ENCODE results near the gene TMEM208. TPM values are rescaled to one million over a fixed set of nuclear protein-coding genes. Genes with fewer than 3 reads are reported as not detected.
A peak's percentile ranks its signal among the peaks of the same experiment; 100 is the strongest.

The TMEM208 gene
- 24.6 TPM for total RNA-seq

- intact Hi-C loops (cut with DNase I) = no loop called here
- peak; percentile 98 for ATAC-seq
- peak; percentile 99 for DNase-seq (ENCODE audit: low spot score)
These were observed at the start of gene TMEM208 for GRCh38 chr16:67226804-67227566. TMEM208 (plus strand) TSS chr16:67227130; CDS start chr16:67227219, 89 bp downstream.

DNA sequence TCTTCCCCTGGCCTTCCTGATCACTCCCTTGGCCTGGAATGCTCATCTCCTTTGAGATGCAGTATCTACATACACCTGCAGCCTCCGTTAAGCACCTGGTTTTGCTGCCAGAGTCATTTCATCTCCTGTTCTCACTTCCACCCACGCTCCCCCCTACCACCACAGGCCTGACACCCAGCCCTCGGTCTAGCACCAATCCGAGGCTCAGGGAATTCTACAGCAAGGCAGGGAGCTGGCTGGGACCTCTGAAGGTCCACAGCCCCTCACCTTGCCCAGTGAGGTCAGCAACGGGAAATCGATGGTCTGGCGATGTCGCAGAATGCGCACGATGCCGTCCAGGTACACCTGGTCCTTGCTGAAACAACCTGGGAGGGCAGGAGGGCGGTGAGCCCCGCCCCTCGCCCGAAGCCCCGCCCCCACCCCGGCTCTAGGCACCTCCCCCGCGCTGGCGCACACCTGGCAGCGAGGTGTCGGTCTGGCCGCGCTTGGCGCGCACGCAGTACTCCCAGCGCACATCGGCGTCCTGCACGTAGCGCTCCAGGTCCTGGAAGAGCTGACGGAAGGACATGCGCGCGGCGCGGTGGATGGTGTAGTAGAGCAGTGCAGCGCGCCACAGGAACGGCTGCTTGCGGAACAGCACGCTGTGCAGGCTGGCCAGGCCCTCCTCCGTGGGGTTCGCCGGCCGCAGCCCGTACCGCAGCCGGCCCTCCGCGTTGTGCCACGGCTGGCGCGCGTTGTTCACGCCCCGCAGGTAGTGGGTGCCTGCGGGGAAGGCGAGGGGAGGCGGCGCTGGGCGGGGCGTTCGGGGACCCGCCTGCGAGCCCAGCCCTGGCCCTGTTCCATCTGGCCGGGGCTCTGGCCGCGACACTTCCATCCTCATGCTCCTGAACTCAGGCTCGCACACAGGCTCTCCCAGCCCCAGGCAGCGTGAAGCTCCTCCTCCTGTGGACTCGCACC, 48.9 kb upstream of the TMEM208 start:
- no peak for ATAC-seq
- intact Hi-C loops (cut with DNase I) = no loop called here

DNA sequence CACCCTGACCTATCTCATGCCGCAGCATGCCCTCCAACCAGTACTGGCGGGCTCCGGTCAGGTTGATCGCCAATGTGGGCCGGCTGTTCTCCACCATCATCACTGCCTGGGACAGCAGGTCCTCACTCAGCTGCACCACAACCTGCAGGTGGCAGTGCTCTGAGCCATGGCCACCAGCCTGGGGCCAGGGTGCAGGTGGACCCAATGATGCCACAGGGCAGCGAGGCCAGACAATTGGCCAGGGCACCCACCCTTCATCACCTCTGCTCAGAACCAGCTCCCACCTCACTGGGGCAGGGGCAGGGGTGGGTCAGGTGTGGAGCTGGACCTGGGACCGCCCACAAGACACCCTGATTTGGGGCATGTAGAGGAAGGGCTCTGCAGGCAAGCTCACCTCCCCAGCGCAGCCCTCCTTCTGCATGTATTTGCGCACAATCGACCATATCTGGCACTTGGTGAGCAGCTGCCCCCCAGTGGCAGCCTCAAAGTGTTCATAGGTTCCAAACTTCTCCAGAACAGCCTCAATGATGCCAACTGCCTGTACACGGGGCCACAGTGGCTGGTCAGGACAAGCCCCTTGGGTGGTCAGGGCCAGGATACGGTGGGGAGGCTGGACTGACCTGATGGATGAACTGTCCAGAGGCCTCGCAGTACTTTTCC, 47.4 kb upstream of the TMEM208 start:
- intact Hi-C loops (cut with DNase I) = no loop called here
- ATAC-seq (no peak), DNase-seq (ENCODE audit: low spot score) (no peak)

More for the DNA sequence above, 48.9 kb upstream of the TMEM208 start:
- no peak for DNase-seq (ENCODE audit: low spot score)

DNA sequence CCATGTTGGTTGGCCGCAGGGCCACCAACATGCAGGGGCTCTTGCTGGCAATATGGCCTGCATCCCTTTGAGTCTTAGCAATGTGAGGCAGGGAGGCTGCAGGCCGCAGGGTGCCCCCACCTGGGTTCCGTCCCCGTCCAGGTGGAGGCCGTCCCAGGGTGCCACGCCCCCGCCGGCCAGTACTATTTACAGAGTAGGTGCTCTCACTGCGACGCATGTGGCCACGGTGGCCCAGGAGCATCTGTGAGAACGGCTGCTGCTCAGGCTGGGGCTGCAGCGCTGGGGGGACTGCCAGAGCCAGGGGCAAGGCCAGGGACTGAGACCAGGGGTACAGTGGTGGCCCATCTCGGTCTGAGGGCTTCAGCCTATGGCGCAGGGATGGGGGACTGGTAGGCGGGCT, 46.8 kb upstream of the TMEM208 start:
- intact Hi-C loops (cut with DNase I) = no loop called here
- DNase-seq (ENCODE audit: low spot score) (no peak), ATAC-seq (no peak)

GRCh38 chr16:67181346-67181745, 45.6 kb upstream of the TMEM208 start:
- DNase-seq (ENCODE audit: low spot score) (no peak), ATAC-seq (no peak)
- intact Hi-C loops (cut with DNase I) = no loop called here

DNA sequence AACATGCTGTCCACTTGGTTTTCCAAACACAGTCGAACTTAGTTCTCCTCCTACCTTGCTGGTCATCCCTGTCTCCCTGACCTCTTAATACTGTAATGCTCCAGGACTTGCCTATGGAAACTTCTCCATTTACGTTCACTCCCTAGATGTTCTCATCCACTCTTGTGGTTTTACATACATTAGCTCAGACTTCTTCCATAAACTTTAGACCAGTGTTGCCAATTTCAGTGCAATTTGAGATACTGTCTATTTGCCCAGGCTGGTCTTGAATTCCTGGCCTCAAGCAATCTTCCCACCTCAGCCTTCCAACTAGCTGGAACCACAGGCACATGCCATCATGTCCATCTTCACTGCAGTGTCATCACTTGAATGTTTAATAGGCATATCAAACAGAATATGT, 44.6 kb upstream of the TMEM208 start:
- ATAC-seq = no peak
- intact Hi-C loops (cut with DNase I) = no loop called here
- DNase-seq (ENCODE audit: low spot score) = no peak

- intact Hi-C loops (cut with DNase I) = no loop called here
- DNase-seq (ENCODE audit: low spot score) (no peak), ATAC-seq (no peak)
These were observed 43.7 kb upstream of the TMEM208 start for GRCh38 chr16:67183284-67183626.

DNA sequence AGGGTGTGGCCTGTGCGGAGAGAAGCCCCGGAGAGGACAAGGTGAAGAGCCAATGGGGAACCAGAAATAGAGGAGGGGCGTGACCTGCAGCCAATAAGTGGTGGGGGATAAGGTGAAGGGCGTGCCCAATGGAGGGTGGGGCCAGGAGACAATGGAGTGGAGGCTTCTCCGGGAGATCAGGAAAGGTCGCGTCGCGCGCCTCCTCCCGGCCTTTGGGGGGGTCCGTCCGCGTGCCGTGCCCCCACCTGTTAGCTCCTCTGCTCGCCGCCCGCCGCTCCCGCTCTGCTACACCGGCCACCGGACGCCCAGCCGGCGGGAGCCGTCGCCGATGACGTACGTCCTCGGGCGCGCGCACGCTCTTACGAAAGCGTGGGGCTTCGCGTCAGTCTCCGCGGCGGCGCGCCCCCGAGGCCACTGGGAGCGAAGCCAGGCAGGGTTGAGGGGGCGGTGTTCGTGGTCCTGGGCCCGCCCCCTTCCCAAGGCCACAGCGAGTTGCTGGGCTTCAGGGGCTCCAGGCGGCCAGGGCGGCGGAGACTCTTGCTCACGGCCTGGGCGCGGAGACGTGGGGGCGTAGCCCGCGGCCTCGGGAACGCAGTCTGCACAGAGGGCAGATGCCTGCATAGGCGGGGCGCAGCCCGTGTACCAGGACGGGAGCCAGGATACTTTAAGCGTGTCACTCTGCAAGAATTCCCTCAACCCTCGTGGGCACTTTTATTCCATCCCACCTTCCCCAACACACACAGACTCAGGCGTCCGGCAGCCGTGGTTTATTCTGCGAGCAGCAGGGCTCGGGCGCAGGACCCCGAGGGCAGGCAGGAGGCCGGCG, 43.1 kb upstream of the TMEM208 start, which contains the start of gene MATCAP1:
Gene MATCAP1 (minus strand): TSS at position 337 of the 826 bp plus-strand sequence. CDS start 3,353 bp downstream, outside the sequence.
- peak; percentile 95 for DNase-seq (ENCODE audit: low spot score)
- intact Hi-C loops (cut with DNase I) = no loop called here
- ATAC-seq = peak; percentile 93

- intact Hi-C loops (cut with DNase I) = no loop called here
- no peak for DNase-seq (ENCODE audit: low spot score)
- no peak for ATAC-seq
These were observed 42.4 kb upstream of the TMEM208 start for GRCh38 chr16:67184453-67184994.

- ATAC-seq = peak; percentile 65
- intact Hi-C loops (cut with DNase I) = no loop called here
- DNase-seq (ENCODE audit: low spot score) = peak; percentile 97
These were observed 41.8 kb upstream of the TMEM208 start for GRCh38 chr16:67184995-67185650.

- ATAC-seq (no peak), DNase-seq (ENCODE audit: low spot score) (no peak)
- intact Hi-C loops (cut with DNase I) = no loop called here
These were observed 41.2 kb upstream of the TMEM208 start for GRCh38 chr16:67185651-67186134.

- DNase-seq (ENCODE audit: low spot score) (no peak), ATAC-seq (no peak)
- intact Hi-C loops (cut with DNase I) = no loop called here
These were observed 40.4 kb upstream of the TMEM208 start for GRCh38 chr16:67186550-67186950.

DNA sequence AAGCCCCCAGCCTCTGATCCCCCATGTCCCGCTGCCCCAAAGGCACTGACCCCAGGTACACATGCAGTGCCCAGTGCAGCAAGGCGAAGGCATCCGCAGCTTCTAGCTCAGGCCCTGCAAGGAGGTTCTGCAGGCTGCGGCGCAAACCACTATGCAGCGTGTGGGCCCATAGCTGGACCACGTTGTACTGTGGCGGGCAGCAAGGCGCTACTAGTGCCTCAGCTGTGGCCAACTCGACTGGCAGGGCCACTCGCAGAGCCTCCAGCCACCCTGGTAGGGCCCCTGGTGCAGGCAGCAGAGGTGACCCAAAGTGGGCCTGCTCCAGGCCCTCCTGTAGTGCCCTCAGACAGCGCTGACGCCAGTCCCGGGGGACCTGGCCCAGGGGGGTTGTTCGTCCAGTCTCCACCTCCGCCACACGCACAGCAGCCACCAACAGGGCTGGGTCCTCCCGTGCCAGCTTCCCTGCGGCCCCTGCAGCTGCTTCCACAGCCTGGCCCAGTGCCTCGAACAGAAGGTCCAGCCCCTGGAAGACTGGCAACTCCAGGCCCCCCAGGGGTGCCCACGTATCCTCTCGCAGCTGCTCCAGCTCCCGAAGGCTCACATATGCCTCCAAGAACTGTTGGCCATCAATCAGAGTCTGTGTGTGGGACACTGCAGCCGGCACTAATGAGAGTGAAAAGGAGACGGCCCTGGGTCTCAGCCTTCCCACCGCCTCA, 39.6 kb upstream of the TMEM208 start:
- intact Hi-C loops (cut with DNase I) = no loop called here
- DNase-seq (ENCODE audit: low spot score) = no peak
- no peak for ATAC-seq

DNA sequence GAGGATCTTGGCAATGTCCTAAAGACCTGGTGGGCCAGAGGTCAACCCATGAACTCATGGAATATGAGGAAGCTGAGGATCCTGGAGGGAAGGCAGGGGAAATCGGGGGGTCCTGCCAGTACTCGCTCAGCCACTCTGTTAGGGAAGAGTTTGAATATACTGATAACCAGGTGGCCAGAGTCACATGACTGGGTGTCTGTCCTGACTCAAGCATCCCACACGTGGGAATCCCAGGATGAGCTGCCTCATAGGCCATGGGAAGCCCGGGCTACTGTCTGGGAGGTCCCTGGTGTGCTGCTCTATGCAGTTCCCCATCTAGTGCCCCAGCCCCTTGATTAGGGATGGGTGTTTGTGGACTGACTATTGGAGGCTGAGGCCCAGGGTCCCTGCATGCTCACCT, 38.6 kb upstream of the TMEM208 start:
- no peak for ATAC-seq
- DNase-seq (ENCODE audit: low spot score) = no peak
- intact Hi-C loops (cut with DNase I) = no loop called here

DNA sequence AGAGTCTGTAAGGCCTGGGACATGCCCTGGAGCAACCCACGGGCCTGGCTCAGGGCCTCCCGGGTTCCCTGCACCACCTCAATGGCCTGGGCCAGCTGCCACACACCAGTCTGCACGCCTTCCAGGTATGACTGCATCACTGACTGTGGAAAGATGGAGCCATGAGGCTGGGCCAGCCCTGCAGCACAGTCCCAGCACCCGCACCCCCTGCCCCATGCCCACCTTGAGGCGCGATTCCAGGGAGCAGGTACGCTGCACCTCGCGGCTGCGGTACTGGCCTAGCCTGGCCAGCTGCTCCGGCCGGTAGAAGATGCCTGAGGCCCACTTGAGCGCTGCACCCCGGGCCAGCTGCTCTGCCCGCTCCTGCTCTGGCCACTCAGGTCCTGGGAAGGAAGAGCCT, 38.1 kb upstream of the TMEM208 start:
- no peak for DNase-seq (ENCODE audit: low spot score)
- ATAC-seq = no peak
- intact Hi-C loops (cut with DNase I) = no loop called here

- no peak for DNase-seq (ENCODE audit: low spot score)
- no peak for ATAC-seq
- intact Hi-C loops (cut with DNase I) = no loop called here
These were observed 36.9 kb upstream of the TMEM208 start, which contains the start of gene EXOC3L1 for GRCh38 chr16:67190041-67190440. EXOC3L1 (minus strand) TSS chr16:67190136; CDS start chr16:67189676, 460 bp downstream.
